Ureter (tissue), 1 donor: ENCODE results near the gene OR5AS1. TPM values are rescaled to one million over a fixed set of nuclear protein-coding genes. Genes with fewer than 3 reads are reported as not detected.
"Not testable (repeated sequence)": the region's sequence is repeated elsewhere in the genome, so short reads cannot be mapped to it uniquely, and the experiment has no call there.

ENCODE experiments used
- DNase-seq: peaks from one replicate; pipeline ENCODE4 v3.0.0-alpha.2; 2020; ENCODE audit warnings: low spot score
- total RNA-seq: library from RNA; stranded (reverse); gene quantifications from one replicate; pipeline ENCODE4 v1.2.4, GENCODE V29; 2023
- donor health status: DM: yes; HTN: yes; CAD: no.

Gene OR5AS1
- total RNA-seq, result not detected

DNA sequence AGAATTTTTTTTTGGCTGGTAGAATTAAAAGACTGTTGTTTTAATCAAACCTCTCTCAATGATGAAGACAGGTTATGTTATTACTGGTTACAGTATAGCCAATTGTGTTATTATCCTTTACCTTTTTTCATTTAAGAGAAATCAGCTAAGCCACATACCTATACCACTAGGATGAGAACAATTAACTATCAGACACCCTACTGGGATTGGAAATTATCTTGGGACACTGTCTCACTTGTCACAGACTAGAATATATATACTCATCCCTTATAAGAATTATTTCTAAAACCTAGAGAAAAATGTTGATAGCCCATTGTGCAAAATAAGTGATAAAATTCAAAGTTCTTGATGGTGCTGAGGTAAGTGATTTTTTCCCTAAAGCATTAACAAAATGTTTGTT lies at the start of gene OR5AS1:
Gene OR5AS1, plus strand, starts transcription at position 301 of the 400 bp plus-strand sequence. CDS start 2,765 bp downstream, outside the sequence.
- DNase-seq, result no peak

DNA sequence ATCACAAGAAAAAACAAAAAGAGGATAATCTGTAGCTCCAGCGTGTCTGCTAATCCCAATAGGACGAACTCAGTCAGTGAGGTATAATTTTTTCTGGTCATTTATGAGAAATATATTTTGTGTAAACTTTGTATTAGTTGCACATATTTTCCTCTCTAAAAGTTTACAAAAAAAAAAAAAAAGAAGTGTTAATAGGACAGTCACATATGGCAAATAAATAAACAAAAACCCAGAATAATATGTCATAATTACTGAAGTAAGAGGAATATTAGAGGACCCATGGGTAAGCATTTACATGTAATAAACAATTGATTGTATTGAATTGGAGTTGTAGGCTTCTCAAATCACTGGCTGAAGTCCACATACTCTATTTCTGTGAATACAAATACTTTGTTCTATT lies 32.9 kb upstream of the OR5AS1 start, which contains the start of gene OR5F1:
Gene OR5F1, minus strand, starts transcription at position 101 of the 400 bp plus-strand sequence. Its CDS starts 0 bp downstream, at position 101.
- DNase-seq, result no peak

DNA sequence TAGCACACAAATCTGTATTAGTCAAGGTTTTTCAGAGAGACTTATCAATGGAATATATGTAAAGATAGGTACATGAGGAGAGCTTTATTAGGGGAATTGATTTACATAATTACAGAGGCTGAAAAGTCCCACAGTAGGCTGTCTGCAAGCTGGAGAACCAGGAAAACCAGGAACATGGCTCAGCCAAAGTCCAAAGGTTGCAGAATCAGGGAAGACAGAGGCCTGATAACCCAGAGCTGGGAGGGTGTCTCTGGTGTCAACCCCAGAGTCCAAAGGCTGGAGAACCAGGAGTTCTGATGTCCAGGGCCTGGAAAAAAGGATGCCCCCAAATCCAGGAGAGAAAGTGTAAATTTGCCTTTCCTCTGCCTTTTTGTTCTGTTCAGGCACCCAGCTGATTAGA lies 16.7 kb upstream of the OR5AS1 start:
- no peak for DNase-seq

DNA sequence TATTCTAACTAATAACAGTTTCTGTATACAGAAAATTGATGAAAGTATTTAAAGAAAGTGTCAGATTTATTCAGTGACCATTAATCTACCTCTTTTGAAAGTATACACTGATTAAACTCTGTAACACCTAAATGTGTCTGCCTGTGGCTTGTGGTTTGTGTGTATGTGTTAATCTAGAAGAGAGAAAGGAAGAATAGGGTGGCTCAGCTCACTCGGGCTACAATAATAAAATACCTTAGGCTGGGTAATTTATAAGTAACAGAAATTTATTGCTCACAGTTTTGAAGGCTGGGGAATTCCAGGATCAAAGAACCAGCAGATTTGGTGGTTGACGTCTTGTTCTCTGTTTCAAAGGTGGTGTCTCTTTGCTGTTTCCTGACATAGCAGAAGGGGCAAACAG lies 13.6 kb upstream of the OR5AS1 start:
- no peak for DNase-seq

DNA sequence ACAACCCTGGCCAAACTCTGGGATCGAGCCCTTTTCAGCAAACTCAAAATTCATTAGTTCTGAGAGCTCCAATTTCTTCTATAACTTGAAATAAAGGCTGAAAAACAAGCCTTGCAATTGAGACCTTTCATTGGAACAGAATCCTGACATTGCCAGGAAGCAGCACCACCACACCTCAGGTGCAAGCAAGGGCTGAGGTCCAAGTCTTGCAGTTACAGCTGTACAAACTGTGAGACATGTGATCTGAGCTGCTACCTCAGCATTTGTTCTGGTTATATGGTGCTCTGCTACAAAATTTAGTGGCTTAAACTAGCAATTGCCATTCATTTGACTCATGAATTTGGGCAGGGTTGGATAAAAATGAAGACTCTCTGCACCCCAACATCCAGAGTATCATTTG lies 18.1 kb downstream of the OR5AS1 start:
- no peak for DNase-seq

DNA sequence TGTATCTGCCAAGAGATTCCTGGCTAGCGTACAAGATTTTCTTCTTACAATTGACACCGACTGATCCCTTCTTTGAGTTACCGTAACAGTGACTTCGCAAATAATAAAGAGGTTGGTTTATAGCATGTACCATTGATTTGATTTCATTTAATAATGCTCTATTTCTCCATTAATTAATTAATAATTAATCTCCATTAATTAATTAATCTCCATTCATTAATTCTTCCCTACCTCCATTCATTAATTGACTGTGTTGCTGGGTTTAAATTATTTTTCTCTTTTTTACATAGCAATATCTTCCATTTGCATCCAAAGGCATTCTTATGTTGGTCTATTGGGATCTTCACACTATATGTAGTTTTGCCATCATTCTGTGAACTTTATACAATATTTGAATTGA lies 21.0 kb downstream of the OR5AS1 start:
- DNase-seq, result no peak

DNA sequence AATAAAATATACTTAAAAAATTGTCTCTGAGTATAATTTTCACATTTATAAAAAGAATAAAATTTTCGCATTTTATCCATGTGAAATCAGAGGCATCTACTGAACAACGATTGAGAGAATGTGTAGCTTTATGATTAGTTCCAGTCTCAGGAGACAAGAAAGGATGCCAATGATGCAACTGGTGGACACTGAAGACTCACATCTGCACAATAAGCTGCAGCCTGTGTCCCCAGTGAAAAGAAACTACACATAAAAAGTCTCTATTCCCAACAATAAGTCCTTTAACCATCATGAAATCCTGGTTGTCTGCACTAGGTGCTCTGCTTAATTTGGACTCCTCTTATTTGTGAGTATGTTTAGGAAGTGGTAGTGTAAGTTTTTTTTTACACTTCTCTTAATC lies 22.0 kb downstream of the OR5AS1 start:
- DNase-seq, result no peak

DNA sequence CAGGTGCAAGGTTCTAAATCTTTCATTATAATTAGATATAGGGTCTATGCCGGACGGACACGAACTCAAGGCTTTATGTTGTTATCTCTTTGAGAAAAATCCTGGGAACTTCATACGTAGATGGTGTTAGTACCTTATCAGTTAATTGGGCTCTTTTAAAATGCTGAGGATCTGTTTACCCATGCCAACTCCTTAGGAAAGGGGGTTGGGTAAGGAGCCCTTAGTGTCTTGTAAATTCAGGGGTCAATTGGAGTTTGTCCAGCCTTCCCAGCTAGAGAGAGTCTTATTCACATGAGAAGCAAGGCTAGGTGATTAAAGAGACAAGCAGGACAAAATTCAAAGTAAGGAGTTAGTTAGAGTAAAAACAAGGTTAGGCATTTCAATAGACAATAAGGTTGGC lies 28.9 kb downstream of the OR5AS1 start:
- DNase-seq, result not testable (repeated sequence)

GRCh38 chr11:56057661-56058237 lies 30.3 kb downstream of the OR5AS1 start:
- DNase-seq, result not testable (repeated sequence)

DNA sequence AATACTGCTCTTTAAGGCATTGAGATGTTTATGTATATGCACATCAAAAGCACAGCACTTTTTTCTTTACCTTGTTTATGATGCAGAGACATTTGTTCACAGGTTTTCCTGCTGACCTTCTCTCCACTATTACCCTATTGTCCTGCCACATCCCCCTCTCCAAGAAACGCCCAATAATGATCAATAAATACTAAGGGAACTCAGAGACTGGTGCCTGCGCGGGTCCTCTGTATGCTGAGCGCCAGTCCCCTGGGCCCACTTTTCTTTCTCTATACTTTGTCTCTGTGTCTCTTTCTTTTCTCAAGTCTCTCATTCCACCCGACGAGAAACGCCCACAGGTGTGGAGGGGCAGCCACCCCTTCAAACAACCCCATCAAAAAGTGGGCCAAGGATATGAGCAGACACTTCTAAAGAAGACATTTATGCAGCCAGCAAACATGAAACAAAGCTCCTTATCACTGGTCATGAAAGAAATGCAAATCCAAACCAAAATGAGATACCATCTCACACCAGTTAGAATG lies 30.9 kb downstream of the OR5AS1 start:
- not testable (repeated sequence) for DNase-seq

DNA sequence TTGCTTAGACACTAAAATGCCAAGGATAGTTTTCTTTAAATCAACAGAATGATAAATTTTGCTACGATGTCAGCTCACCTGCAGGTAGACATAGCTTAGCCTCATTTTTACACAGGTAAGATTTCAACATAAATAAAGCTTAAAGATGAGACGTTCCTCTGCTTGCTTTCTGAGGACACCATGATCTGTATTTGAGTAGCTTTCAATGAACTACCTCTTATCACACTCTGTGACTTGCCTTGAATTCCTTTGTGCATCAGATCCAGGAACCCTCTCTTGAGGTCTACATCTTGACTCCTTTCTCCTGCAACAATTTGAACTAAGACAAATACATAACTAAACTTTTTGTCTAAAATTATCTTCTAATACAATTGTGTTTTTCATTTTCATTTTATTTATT lies 39.5 kb downstream of the OR5AS1 start:
- no peak for DNase-seq

Other genes starting within 250 kb of the OR5AS1 start
- gene OR5D14, start 232.1 kb upstream of the OR5AS1 start, total RNA-seq, result not detected
- gene OR5L1, start 216.3 kb upstream of the OR5AS1 start, total RNA-seq, result not detected
- not detected for gene OR5D18, start 208.0 kb upstream of the OR5AS1 start, total RNA-seq
- not detected for gene OR5L2, start 200.4 kb upstream of the OR5AS1 start, total RNA-seq
- not detected for gene OR5D16, start 188.9 kb upstream of the OR5AS1 start, total RNA-seq
- not detected for gene TRIM51, start 144.4 kb upstream of the OR5AS1 start, total RNA-seq
- gene OR5W2, start 113.1 kb upstream of the OR5AS1 start, total RNA-seq, result not detected
- not detected for gene OR5I1, start 91.3 kb upstream of the OR5AS1 start, total RNA-seq
- gene OR10AG1, start 57.7 kb upstream of the OR5AS1 start, total RNA-seq, result not detected
- not detected for gene OR5F1, start 33.0 kb upstream of the OR5AS1 start, total RNA-seq
- not detected for gene OR8I2, start 65.7 kb downstream of the OR5AS1 start, total RNA-seq
- not detected for gene OR8H2, start 76.0 kb downstream of the OR5AS1 start, total RNA-seq
- gene OR8H3, start 94.7 kb downstream of the OR5AS1 start, total RNA-seq, result not detected
- not detected for gene OR8J3, start 112.5 kb downstream of the OR5AS1 start, total RNA-seq
- not detected for gene OR8K5, start 132.7 kb downstream of the OR5AS1 start, total RNA-seq
- gene OR5J2, start 149.0 kb downstream of the OR5AS1 start, total RNA-seq, result not detected
- gene OR5T2, start 206.6 kb downstream of the OR5AS1 start, total RNA-seq, result not detected
- not detected for gene OR5T3, start 224.6 kb downstream of the OR5AS1 start, total RNA-seq
- not detected for gene OR5T1, start 246.5 kb downstream of the OR5AS1 start, total RNA-seq